Lower lobe of right lung (tissue), 2 donors: Measurements from ENCODE around the gene YWHAE. TPM values are rescaled to one million over a fixed set of nuclear protein-coding genes. Genes with fewer than 3 reads are reported as not detected.
"Not testable (repeated sequence)": the region's sequence is repeated elsewhere in the genome, so short reads cannot be mapped to it uniquely, and the experiment has no call there.

Experiments
- ATAC-seq, 2 donors: fragments of 200-7000 bp; cut with Tn5 transposase; one replicate each; pipeline ENCODE4 v1.9.1; 2020 to 2022; ENCODE audit warnings: mild to moderate bottlenecking in 2 of 2, moderate library complexity in 2 of 2
- DNase-seq: peaks from one replicate; pipeline ENCODE4 v3.0.0-alpha.2; 2020
- H3K27ac ChIP-seq: fragments of 200-600 bp; one replicate; pipeline ENCODE4 v1.8.0; 2022
- H3K27me3 ChIP-seq: fragments of 200-600 bp; one replicate; pipeline ENCODE4 v1.8.0; 2022; ENCODE audit warnings: low read depth
- H3K36me3 ChIP-seq: fragments of 200-600 bp; one replicate; pipeline ENCODE4 v1.8.0; 2022; ENCODE audit warnings: mild to moderate bottlenecking
- H3K4me1 ChIP-seq: fragments of 200-600 bp; one replicate; pipeline ENCODE4 v1.8.0; 2022
- H3K4me3 ChIP-seq: fragments of 200-600 bp; one replicate; pipeline ENCODE4 v1.8.0; 2022; ENCODE audit warnings: mild to moderate bottlenecking
- H3K9me3 ChIP-seq: fragments of 200-600 bp; one replicate; pipeline ENCODE4 v1.8.0; 2022
- intact Hi-C: fragments of 100-400 bp; cut with DNase I; formaldehyde crosslinking; loops from one replicate; pipeline ENCODE4 v1.11.0; 2022
- total RNA-seq: library from RNA; stranded (reverse); fragmentation: NEBNext Ultra II Directional; extraction: Animal tissue kit (Norgen Biotek cat#: 25700); gene quantifications from one replicate; pipeline ENCODE4 v1.2.1, GENCODE V29; 2021
- TF ChIP-seq, protein P1 (sequence below): fragments of 200-600 bp; IDR thresholded peaks from one replicate; pipeline ENCODE4 v1.8.0; 2022; ENCODE audit warnings: antibody characterized with exemption, mild to moderate bottlenecking
- donor health status: DM: no; HTN: yes; CAD: no; lungs with severe emphysema.

The YWHAE gene
- total RNA-seq, 1 donor from 2014 or later: 383 TPM

DNA sequence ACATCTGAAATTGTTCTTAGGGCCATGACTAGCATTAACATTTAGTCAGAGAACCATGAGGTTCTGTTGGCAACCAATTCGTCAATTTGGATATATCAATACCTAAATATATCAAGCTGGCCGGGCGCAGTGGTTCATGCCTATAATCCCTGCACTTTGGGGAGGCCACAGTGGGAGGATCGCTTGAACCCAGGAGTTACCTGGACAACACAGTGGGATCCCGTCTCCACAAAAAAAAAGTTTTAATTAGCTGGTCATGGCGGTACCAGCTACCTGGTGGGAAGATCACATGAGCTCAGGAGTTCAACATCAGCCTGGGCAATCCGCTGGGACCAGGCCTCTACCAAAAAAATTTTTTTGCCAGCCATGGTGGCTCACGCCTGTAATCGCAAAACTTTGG lies 8.4 kb downstream of the YWHAE start:
- ATAC-seq (no peak), DNase-seq (no peak)
- no peak overlapping the region for H3K27ac ChIP-seq

DNA sequence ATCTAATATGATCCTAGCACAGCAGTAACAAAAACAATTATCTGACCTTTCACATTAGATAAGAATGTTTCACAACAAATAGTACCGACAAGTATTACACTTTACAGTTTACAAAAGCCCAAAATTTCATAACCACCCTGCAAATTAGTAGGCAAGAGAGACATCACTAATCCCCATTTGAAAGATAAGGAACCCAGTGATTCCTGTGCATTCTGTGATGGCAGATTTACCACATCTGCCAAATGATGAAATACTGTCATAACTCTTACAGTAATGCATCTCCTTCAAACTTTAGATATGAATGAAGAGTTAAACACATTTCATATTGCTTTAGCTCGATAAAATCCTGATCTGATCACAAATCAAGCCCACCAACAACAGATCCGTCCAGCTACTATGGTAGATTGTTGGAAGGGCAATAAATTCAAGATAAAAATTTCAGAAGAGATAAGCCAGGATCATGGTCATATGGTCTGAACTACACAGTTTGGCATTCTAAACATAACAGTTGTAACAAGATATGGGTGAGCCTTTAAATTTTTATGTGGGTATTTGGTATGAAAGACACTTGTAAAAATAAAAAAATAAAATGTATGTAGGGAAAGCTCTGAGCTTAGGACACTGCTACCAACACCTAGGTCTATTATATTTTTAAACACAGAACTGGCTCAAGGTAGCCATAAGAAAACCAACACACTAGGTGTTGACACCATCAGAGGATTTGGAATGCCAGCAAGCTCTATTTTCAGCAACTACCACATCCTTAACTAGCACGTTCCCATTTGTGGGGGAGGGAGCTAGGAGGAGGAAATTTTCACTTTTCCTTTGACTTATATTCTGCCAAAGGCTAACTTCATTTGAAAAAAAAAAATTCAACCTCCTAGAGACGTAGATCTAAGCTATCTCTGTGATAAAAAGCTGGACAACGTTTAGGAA lies 9.3 kb downstream of the YWHAE start:
- DNase-seq (no peak), ATAC-seq (peak in 1 of 2 donors; percentile 24)
- Histone ChIP-seq H3K4me3 (no peak overlapping the region), H3K27me3 (no peaks in the 10 kb centered on the region), H3K9me3 (no peaks in the 10 kb centered on the region), H3K4me1 (peaks cover 96% of the 10 kb centered on the region), H3K36me3 (no peaks in the 10 kb centered on the region), H3K27ac (no peak overlapping the region)
- intact Hi-C loops: no loop called here
- TF ChIP-seq, protein P1, sequence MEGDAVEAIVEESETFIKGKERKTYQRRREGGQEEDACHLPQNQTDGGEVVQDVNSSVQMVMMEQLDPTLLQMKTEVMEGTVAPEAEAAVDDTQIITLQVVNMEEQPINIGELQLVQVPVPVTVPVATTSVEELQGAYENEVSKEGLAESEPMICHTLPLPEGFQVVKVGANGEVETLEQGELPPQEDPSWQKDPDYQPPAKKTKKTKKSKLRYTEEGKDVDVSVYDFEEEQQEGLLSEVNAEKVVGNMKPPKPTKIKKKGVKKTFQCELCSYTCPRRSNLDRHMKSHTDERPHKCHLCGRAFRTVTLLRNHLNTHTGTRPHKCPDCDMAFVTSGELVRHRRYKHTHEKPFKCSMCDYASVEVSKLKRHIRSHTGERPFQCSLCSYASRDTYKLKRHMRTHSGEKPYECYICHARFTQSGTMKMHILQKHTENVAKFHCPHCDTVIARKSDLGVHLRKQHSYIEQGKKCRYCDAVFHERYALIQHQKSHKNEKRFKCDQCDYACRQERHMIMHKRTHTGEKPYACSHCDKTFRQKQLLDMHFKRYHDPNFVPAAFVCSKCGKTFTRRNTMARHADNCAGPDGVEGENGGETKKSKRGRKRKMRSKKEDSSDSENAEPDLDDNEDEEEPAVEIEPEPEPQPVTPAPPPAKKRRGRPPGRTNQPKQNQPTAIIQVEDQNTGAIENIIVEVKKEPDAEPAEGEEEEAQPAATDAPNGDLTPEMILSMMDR: no peak

More for the DNA sequence above, 8.4 kb downstream of the YWHAE start:
- H3K36me3 ChIP-seq: no peaks in the 10 kb centered on the region
- peaks cover 95% of the 10 kb centered on the region for H3K4me1 ChIP-seq
- TF ChIP-seq, protein P1: no peak
- H3K9me3 ChIP-seq: no peaks in the 10 kb centered on the region
- intact Hi-C loops: no loop called here
- no peak overlapping the region for H3K4me3 ChIP-seq
- no peaks in the 10 kb centered on the region for H3K27me3 ChIP-seq

DNA sequence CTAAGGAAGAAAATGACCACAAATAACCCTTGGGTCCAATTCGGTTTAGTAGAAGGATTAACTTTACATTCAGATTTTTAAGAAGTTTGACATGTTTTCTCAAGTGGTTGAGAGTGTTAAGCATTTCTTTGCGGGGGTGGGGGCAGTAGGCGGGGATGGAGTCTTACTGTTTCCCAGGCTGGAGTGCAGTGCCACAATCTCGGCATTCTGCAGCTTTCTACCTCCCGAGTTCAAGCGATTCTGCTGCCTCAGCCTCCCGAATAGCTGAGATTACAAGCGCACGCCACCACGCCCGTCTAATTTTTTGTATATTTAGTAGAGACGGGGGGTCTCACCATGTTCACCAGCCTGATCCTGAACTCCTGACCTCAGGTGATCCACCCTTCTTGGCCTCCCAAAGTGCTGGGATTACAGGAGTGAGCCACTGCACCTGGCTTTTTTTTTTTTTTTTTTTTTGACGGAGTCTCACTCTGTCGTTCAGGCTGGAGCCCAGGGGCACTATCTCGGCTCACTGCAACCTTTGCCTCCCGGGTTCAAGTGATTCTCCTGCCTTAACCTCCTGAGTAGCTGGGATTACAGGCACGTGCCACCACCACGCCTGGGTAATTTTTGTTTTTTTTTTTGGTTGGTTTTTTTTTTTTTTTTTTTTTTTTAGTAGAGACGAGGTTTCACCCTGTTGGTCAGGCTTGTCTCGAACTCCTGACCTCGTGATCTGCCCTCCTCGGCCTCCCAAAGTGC lies 12.4 kb downstream of the YWHAE start:
- H3K27me3 ChIP-seq, intact Hi-C loops, H3K4me3 ChIP-seq, H3K36me3 ChIP-seq, H3K27ac ChIP-seq, H3K9me3 ChIP-seq, DNase-seq: not testable (repeated sequence)
- peaks cover 94% of the 10 kb centered on the region for H3K4me1 ChIP-seq
- ATAC-seq: peak; percentile 44 to 56

DNA sequence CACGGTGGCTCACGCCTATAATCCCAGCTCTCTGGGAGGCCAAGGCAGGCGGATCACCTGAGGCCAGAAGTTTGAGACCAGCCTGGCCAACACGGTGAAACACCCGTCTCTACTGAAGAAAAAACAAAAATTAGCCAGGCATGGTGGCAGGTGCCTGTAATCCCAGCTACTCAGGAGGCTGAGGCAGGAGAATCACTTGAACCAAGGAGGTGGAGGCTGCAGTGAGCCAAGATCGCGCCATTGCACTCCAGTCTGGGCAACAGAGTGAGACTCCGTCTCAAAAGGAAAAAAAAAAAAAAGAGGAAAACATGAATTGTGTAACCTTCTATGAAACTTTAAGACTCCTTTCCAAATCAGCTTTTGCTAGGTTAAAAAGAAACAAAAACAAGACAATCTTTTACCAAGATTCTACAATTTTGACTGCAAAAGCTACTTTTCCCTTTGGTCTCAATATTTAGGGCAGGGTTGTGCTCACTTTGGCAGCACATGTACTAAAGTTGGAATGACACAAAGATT lies 13.3 kb downstream of the YWHAE start:
- H3K9me3 ChIP-seq: not testable (repeated sequence)

DNA sequence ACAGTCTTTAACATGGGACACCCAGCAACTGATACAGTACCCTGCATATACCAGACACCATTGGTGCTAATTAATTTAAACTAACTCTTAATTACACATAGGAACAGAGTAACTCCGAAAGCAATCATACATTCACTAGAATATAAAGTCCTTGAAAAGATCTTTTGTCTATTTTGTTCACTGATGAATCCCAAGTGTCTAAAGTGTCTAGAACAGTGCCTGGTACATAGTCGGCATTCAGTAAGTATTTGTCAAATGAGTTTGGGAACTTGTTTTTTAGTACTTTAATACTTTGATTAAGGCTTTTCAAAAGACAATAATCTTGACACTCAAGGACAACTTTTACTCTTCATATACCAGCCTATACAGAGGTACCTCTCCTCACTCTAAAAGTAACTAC lies 13.8 kb downstream of the YWHAE start:
- H3K4me3 ChIP-seq: no peak overlapping the region
- ATAC-seq (no peak), DNase-seq (no peak)
- H3K9me3 ChIP-seq: no peaks in the 10 kb centered on the region
- H3K27ac ChIP-seq: no peak overlapping the region
- peaks cover 86% of the 10 kb centered on the region for H3K4me1 ChIP-seq
- intact Hi-C loops: no loop called here
- no peaks in the 10 kb centered on the region for H3K27me3 ChIP-seq
- peaks cover 11% of the 10 kb centered on the region for H3K36me3 ChIP-seq
- TF ChIP-seq, protein P1: no peak

More for the DNA sequence above, 13.3 kb downstream of the YWHAE start:
- peaks cover 10% of the 10 kb centered on the region for H3K36me3 ChIP-seq
- H3K4me3 ChIP-seq, H3K27me3 ChIP-seq, H3K27ac ChIP-seq, intact Hi-C loops, ATAC-seq, DNase-seq: not testable (repeated sequence)
- peaks cover 86% of the 10 kb centered on the region for H3K4me1 ChIP-seq

DNA sequence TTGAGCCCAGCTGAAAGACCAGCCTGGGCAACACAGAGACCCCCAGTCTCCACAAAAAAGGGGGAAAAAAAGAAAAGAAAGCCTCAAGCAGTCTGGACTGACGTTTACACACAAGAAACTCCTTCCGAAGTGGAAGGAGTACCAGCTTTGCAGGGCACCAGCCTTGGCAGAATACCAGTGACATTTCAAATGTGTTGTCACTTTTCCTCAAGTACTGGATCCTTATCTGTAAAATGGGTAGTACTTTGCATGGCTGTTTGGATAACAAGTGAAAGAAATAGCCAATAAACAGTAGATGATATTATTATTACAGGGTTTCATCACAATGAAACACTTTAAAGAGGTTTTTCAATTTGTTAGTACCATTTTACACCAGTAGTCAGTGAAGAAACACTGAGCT lies 14.2 kb downstream of the YWHAE start:
- no peak overlapping the region for H3K4me3 ChIP-seq
- no peak overlapping the region for H3K27ac ChIP-seq
- peaks cover 11% of the 10 kb centered on the region for H3K36me3 ChIP-seq
- peaks cover 86% of the 10 kb centered on the region for H3K4me1 ChIP-seq
- intact Hi-C loops: no loop called here
- ATAC-seq (no peak), DNase-seq (no peak)
- TF ChIP-seq, protein P1: no peak
- H3K27me3 ChIP-seq: no peaks in the 10 kb centered on the region
- H3K9me3 ChIP-seq: no peaks in the 10 kb centered on the region
